GM19397 (cell line): ENCODE measurements around the gene FGD2.

Experiments
- ATAC-seq: cut with Tn5 transposase; IDR thresholded peaks from one replicate; pipeline ENCODE4 v1.9.1; 2021; ENCODE audit warnings: mild to moderate bottlenecking, moderate library complexity; ENCODE audit not compliant: unreplicated experiment

The FGD2 gene

DNA sequence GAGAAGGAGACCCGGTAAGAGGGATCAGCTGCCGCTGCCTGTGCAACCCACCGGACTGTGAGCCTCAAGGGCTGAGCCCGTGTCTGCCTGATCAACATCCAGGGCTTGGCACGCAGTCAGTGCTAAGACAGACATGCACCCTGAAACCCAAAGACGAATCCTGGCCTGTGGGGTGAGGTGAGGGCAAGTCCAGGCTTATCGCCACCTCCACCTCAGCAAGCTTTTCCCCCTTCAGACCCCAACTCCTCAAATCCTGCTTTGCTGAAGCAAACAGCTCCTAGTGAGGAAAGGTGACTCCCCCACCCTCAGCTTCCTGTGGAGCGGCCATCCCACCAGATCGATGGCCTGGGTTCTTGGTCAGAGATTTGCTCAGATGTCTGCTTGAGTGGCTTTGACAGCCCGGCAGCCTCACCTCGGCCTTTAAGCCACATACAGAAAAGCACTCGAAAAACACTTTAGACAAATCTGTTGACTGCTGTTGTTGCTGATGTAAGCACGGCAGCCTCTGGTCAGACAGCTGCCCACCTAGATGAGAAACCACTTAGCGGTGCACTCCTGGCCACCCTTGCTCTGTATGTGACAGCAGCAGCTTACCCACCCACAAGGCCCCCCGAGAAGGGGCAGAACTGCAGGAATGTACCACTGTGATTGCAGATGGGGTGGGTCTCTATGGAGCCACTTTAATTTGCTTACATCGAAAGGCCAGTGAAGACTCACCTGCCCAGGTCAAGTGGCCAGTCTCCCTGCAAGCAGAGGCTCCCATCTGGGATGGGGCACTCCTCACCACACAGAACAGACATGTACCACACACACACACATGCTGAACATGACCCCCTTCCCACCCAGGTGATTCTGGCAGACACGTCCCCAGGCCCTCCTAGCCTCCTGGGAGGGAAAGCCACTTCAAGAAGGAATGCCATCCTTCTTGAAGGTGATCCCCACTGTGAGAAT is 34.3 kb upstream of the FGD2 start:
- no peak for ATAC-seq

GRCh38 chr6:36971921-36972673 is 33.4 kb upstream of the FGD2 start:
- no peak for ATAC-seq

DNA sequence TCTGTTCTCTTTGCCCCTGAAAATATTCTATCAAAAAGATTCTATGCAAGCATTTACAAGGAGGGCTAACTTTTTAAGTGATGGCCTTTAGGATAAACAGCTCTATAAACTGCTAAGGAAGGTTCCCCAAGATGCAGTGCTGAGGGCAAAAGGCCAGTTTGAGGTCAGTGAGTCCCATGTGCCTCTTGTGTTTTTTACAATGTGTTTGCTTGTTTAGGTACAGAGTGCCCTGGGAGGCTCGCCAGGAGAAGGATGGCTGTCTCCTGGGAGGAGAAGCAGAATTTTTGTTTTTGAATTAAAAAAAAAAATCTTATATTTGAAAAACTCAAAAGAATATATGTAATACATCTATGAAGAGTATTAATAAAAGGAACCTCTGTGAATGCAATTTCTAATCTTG is 32.3 kb upstream of the FGD2 start:
- ATAC-seq: no peak

DNA sequence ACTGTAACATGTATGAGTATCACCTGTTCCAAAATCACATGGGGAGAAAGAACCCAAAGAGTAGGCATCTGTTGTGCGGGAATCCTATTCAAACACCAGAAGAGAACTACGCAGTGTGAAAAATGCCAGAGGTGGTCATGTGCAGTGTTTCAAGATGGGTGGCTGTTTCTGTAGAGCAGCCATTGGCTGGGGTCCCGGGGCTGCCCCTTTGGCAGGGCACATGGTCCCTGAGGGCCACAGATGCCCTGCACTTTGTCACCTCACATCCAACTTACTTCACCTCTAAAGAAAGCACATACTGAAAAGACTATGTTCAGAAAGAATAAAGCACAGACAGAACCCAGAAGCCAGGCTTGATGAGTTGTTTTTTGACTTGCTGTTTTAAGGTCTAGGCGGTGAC is 31.8 kb upstream of the FGD2 start:
- ATAC-seq: no peak

GRCh38 chr6:36975231-36976006 is 30.0 kb upstream of the FGD2 start:
- ATAC-seq: no peak

DNA sequence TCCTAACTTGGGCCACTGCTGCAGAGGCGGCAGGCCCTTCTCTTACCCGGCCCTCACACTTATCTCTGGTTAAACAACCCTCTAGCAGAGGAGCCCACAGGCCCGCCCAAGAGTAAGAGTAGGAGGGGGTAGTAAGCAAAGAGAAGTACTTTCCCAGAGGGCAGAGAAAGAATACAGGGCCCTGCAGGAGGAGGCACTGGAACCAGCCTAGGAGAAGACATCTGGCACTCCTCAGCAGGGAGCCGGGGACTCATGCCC is 29.5 kb upstream of the FGD2 start:
- no peak for ATAC-seq

DNA sequence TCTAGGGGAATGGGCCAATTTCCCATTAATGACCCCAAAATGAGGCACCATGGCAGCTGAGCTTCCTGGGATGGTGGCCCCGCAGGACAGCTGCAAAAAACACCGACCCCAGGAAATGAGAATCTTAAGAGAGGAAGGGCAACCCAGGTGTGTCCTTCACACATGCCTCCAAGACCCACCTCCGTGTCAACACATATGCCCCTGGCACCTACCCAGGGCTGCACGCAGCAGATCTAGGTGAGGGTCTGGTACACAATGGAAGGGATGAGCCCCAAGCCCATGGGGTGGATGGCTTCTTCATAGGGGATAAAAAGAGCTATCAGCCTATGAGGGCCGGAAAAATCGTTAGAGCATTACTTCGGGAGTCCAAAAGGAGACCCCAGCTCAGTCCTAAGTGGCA is 28.9 kb upstream of the FGD2 start:
- no peak for ATAC-seq

DNA sequence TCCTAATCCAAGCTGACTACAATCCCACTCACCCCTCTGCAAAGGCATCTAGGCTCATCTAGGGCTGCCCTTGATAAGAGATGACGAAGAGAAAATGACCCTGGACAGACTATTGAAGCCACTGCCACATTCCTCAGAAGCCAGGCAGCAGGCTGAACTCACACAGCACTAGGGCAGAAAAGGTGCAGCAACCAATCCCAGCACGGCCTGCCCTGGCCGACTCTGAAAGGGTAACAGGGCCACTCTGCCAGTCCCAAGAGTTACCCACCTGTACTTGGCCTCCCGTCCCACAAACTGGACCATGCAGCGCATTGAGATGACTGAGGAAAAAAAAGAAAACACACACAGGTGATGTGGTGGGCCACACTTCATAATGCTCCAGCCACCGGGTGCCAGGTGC is 28.5 kb upstream of the FGD2 start:
- no peak for ATAC-seq

GRCh38 chr6:36977470-36977941 is 27.9 kb upstream of the FGD2 start:
- ATAC-seq: no peak

GRCh38 chr6:36978421-36979346 is 26.8 kb upstream of the FGD2 start:
- no peak for ATAC-seq

- ATAC-seq: no peak
Observed at GRCh38 chr6:36979347-36979742, 26.1 kb upstream of the FGD2 start.

DNA sequence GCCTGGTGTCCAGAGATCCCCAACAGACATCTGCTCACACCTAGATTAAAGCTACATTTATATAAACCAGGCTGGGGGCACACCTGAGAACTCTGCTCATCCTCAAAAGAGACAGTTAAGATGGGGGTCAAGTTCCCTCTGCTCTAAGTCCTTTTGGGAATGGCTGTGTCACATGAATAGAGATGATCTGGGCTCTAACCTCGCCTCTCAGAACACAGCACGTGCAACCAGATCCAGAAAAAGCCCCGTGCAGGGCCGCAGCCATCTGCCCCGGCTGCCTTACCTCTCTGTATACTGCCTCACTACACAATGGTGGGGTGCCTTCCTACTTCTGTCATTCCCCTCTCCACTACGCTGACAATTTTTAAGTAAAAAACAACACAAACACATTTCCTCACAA is 25.3 kb upstream of the FGD2 start:
- ATAC-seq: no peak

DNA sequence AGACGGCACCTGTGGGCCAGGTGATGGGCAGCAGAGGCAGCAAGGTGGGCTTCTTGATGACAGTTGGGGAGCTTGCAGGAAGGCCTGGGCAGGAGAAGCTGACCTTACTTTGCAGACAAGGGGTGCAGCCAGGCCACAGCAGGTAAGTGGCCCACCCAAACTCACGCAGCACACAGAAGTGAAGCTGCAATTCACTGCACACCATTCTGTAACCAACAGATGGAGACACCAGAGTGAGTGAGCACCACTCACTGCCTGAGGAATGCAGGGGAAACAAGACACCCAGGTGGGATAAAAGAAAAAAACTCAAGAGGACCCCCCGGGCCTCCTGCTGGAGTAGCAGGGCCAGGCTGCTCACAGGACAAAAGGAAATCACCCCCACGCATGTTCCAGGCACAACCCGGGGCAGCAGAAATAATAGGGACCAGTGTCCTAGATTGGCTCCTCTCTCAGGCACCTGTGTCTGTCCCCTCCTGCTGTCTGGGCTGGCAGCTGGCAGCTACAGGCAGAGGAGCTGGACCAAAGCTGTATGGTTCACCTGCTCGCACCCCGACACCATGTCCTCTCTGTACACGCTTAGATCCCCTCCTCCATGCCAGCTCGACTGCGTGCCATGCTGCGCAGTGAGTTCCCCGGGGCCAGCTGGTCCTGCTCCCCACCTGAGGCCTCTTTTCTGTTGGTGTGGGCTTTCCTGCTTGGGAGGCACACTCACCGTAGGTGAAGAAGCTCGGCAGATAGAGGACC is 24.4 kb upstream of the FGD2 start:
- ATAC-seq: no peak

DNA sequence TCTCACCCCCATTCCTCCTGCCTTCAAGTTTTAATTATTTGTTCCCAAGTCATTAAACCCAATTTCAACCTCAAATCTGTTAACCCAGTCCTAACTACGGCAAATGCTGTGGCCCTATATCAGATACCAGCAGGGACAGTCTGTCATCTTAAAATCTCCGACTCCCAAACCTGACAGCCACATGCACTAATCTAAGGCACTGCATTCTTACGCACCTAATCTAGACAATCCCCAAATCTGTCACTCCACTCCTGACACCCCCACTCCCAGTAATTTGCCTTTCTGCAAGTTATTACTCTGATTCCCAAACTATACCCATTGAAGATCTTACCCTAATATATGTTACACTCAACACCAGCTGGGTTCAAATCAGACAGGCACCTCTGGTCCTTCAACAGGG is 21.9 kb upstream of the FGD2 start:
- no peak for ATAC-seq

- ATAC-seq: no peak
Observed at GRCh38 chr6:36984581-36985416, 20.7 kb upstream of the FGD2 start.

- no peak for ATAC-seq
Observed at GRCh38 chr6:36985417-36985807, 20.0 kb upstream of the FGD2 start.

GRCh38 chr6:36985808-36986703 is 19.4 kb upstream of the FGD2 start, which contains the start of gene MTCH1:
TSS of gene MTCH1 (minus strand) at chr6:36986196. CDS start at chr6:36986173, 23 bp downstream.
- ATAC-seq: peak; percentile 87

DNA sequence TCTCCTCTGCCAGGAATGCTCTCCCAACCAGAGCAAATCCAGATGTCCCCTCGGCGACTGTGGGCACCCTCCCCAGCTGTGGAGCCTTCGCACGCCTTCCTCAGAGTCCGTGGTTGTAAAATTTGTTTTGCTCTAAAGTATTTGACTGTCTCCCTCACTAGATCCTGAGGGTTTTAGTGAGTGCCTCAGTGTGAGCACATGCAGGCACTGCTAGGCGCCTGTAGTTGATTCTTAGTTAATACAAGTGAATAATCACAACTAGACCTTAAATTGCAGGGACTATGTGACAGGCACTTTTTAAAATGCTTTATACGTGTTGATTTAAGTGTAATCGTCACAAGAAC is 18.8 kb upstream of the FGD2 start:
- no peak for ATAC-seq
